HepG2 (cell line): ENCODE data around the gene NEURL1B. TPM values are rescaled to one million over a fixed set of nuclear protein-coding genes. Genes with fewer than 3 reads are reported as not detected.
A peak's percentile ranks its signal among the peaks of the same experiment; 100 is the strongest.

Experiments used
- CEBPG ChIP-seq: IDR thresholded peaks from 2 replicates; pipeline ENCODE4 v1.6.1; 2016
- FLYWCH1 ChIP-seq: sonication (generic); formaldehyde crosslinking; IDR thresholded peaks from 2 replicates; pipeline ENCODE4 v1.8.1; 2023; ENCODE audit warnings: mild to moderate bottlenecking, missing genetic modification reagents
- JUN ChIP-seq: sonication (generic); formaldehyde crosslinking; IDR thresholded peaks from 2 replicates; pipeline ENCODE4 v1.4.0; 2020; ENCODE audit warnings: mild to moderate bottlenecking, missing genetic modification reagents
- JUND ChIP-seq: sonication (generic); formaldehyde crosslinking; IDR thresholded peaks from 2 replicates; pipeline ENCODE4 v1.8.0; 2022; ENCODE audit warnings: mild to moderate bottlenecking, missing genetic modification reagents
- KLF11 ChIP-seq: IDR thresholded peaks from 2 replicates; pipeline ENCODE4 v1.6.1; 2016; ENCODE audit warnings: missing compliant biosample characterization
- KLF12 ChIP-seq: sonication (generic); formaldehyde crosslinking; IDR thresholded peaks from 2 replicates; pipeline ENCODE4 v1.4.0; 2020; ENCODE audit warnings: missing genetic modification reagents, borderline replicate concordance
- MYC ChIP-seq: sonication (generic); formaldehyde crosslinking; IDR thresholded peaks from 2 replicates; pipeline ENCODE4 v1.9.0; 2021; ENCODE audit warnings: missing genetic modification reagents, borderline replicate concordance
- NBN ChIP-seq: fragments of 450-650 bp; conservative IDR thresholded peaks from 2 replicates; pipeline ENCODE4 v1.6.1; 2017
- NR0B2 ChIP-seq: sonication (generic); formaldehyde crosslinking; IDR thresholded peaks from 2 replicates; pipeline ENCODE4 v1.4.0; 2020; ENCODE audit warnings: mild to moderate bottlenecking, missing genetic modification reagents
- PAX8 ChIP-seq: sonication (generic); formaldehyde crosslinking; IDR thresholded peaks from 2 replicates; pipeline ENCODE4 v1.8.0; 2022; ENCODE audit warnings: mild to moderate bottlenecking, missing genetic modification reagents, borderline replicate concordance
- SKIL ChIP-seq: sonication (generic); formaldehyde crosslinking; IDR thresholded peaks from 2 replicates; pipeline ENCODE4 v1.8.0; 2022; ENCODE audit warnings: missing genetic modification reagents, mild to moderate bottlenecking, moderate library complexity, borderline replicate concordance
- SMAD9 ChIP-seq: sonication (generic); formaldehyde crosslinking; IDR thresholded peaks from 2 replicates; pipeline ENCODE4 v1.5.1; 2020; ENCODE audit warnings: mild to moderate bottlenecking, missing genetic modification reagents
- ZC3H4 ChIP-seq: sonication (generic); formaldehyde crosslinking; IDR thresholded peaks from 2 replicates; pipeline ENCODE4 v1.4.0; 2020; ENCODE audit warnings: missing genetic modification reagents, borderline replicate concordance
- ZFP90 ChIP-seq: sonication (generic); formaldehyde crosslinking; IDR thresholded peaks from 2 replicates; pipeline ENCODE4 v1.8.0; 2022; ENCODE audit warnings: missing genetic modification reagents, mild to moderate bottlenecking, inconsistent platforms, borderline replicate concordance
- ZFX ChIP-seq: sonication (generic); formaldehyde crosslinking; IDR thresholded peaks from 2 replicates; pipeline ENCODE4 v1.4.0; 2020; ENCODE audit warnings: mild to moderate bottlenecking, low read depth, missing genetic modification reagents, moderate library complexity
- ZNF275 ChIP-seq: sonication (generic); formaldehyde crosslinking; IDR thresholded peaks from 2 replicates; pipeline ENCODE4 v1.8.0; 2022; ENCODE audit warnings: missing genetic modification reagents, mild to moderate bottlenecking, inconsistent platforms, borderline replicate concordance
- ZNF282 ChIP-seq: fragments of 450-650 bp; IDR thresholded peaks from 2 replicates; pipeline ENCODE4 v1.6.1; 2018; ENCODE audit not compliant: partially characterized antibody
- ZNF501 ChIP-seq: sonication (generic); formaldehyde crosslinking; IDR thresholded peaks from 2 replicates; pipeline ENCODE4 v1.5.1; 2020; ENCODE audit warnings: mild to moderate bottlenecking, moderate library complexity, missing genetic modification reagents
- ZNF543 ChIP-seq: sonication (generic); formaldehyde crosslinking; IDR thresholded peaks from 2 replicates; pipeline ENCODE4 v1.4.0; 2020; ENCODE audit warnings: mild to moderate bottlenecking, missing genetic modification reagents
- ZNF549 ChIP-seq: sonication (generic); formaldehyde crosslinking; IDR thresholded peaks from 2 replicates; pipeline ENCODE4 v1.5.0; 2020; ENCODE audit warnings: missing genetic modification reagents
- ZNF772 ChIP-seq: sonication (generic); formaldehyde crosslinking; IDR thresholded peaks from 2 replicates; pipeline ENCODE4 v1.5.0; 2020; ENCODE audit warnings: mild to moderate bottlenecking, missing genetic modification reagents
- polyA plus RNA-seq, 8 experiments: library from polyadenylated mRNA; depleted of rRNA in 3 of 8; stranded (reverse) in 7 of 8; unstranded in 1 of 8; fragments of >200 nt; fragmentation: Illumina TruSeq in 4 of 8; extraction: Trizol in 4 of 8; gene quantifications; 2 replicates each; pipeline versions ENCODE4 v1.2.1 to v1.2.3, GENCODE V29; 2011 to 2016; ENCODE audit warnings: low read depth in 4 of 8, missing spikeins in 1 of 8, mixed read lengths in 1 of 8; ENCODE audit not compliant: insufficient read depth in 1 of 8
- total RNA-seq, 5 experiments: library from RNA; depleted of rRNA; stranded (reverse); fragments of >200 nt; fragmentation: Illumina TruSeq; extraction: Trizol; gene quantifications; 2 replicates each; pipeline ENCODE4 v1.2.3, GENCODE V29; 2016; ENCODE audit warnings: low read depth in 1 of 5
- TF ChIP-seq, protein P1 (sequence below): sonication (generic); formaldehyde crosslinking; conservative IDR thresholded peaks from 2 replicates; pipeline ENCODE4 v1.8.0; 2022; ENCODE audit warnings: missing genetic modification reagents
- TF ChIP-seq, protein P2 (sequence below): IDR thresholded peaks from 2 replicates; pipeline ENCODE4 v1.6.1; 2016; ENCODE audit warnings: missing compliant biosample characterization, missing genetic modification reagents, borderline replicate concordance

Gene NEURL1B
- total and polyA plus RNA-seq, 2 of the 13 experiments (the other 11 are each of a cell fraction or from before 2014, with no cell fraction given), result 0.09 to 0.13 TPM

DNA sequence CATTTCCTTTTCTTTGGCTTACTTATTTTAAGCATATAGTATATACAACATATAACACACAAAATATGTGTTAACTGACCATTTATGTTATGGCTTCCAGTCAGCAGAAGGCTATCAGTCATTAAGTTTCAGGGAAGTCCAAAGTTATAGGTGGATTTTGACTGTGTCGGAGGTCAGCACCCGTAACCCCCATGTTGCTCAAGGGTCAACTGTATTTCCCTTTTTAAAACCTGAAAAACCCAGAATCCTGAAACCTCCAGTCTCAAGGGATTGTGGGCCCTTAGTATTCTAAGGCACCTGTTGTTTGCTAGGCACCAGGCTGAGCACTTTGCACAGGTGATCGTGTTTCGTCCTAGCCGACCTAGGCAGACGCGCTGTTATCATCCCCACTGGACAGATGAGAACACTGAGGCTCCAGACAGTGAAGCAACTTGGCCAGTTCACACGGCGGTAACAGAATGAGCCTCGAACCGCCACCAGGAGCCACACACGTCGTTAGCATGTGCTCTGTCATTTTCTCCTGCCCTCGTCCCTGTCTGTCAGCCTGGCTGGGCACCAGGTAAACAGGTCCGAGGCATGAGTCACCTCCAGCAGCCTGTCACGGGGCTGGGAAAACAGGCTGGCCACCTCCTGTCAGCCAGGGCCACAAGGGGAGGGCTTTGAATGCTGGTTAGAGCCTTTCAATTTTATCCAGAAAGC lies 90.1 kb downstream of the NEURL1B start (continued):
- TF ChIP-seq ZFP90 (CRISPR knock-in tag), result no peak; the same call in 1 of the 2 replicates
- TF ChIP-seq FLYWCH1 (CRISPR knock-in tag), result 0 out of 2 replicates have a peak, but pooled peaks have one; percentile 64
- TF ChIP-seq, protein P1, sequence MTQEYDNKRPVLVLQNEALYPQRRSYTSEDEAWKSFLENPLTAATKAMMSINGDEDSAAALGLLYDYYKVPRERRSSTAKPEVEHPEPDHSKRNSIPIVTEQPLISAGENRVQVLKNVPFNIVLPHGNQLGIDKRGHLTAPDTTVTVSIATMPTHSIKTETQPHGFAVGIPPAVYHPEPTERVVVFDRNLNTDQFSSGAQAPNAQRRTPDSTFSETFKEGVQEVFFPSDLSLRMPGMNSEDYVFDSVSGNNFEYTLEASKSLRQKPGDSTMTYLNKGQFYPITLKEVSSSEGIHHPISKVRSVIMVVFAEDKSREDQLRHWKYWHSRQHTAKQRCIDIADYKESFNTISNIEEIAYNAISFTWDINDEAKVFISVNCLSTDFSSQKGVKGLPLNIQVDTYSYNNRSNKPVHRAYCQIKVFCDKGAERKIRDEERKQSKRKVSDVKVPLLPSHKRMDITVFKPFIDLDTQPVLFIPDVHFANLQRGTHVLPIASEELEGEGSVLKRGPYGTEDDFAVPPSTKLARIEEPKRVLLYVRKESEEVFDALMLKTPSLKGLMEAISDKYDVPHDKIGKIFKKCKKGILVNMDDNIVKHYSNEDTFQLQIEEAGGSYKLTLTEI (CRISPR knock-in tag), result no peak
- peak; percentile 89 for TF ChIP-seq JUND (CRISPR knock-in tag)
- no peak for TF ChIP-seq ZNF549 (CRISPR knock-in tag)
- TF ChIP-seq MYC (CRISPR knock-in tag), result peak; percentile 67
- 0 out of 2 replicates have a peak, but pooled peaks have one; percentile 35 for TF ChIP-seq ZNF543 (CRISPR knock-in tag)
- peak; percentile 78 for TF ChIP-seq ZNF501 (CRISPR knock-in tag)
- TF ChIP-seq ZNF282, result no peak
- peak; percentile 97; the same call in 1 of the 2 replicates for TF ChIP-seq SMAD9 (CRISPR knock-in tag)
- TF ChIP-seq ZNF275 (CRISPR knock-in tag), result 0 out of 2 replicates have a peak, but pooled peaks have one; percentile 45
- TF ChIP-seq PAX8 (CRISPR knock-in tag), result no peak
- TF ChIP-seq, protein P2, sequence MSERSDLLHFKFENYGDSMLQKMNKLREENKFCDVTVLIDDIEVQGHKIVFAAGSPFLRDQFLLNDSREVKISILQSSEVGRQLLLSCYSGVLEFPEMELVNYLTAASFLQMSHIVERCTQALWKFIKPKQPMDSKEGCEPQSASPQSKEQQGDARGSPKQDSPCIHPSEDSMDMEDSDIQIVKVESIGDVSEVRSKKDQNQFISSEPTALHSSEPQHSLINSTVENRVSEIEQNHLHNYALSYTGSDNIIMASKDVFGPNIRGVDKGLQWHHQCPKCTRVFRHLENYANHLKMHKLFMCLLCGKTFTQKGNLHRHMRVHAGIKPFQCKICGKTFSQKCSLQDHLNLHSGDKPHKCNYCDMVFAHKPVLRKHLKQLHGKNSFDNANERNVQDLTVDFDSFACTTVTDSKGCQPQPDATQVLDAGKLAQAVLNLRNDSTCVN (CRISPR knock-in tag), result peak; percentile 96
- peak; percentile 30; the same call in 1 of the 2 replicates for TF ChIP-seq CEBPG
- peak; percentile 87; the same call in 1 of the 2 replicates for TF ChIP-seq JUN (CRISPR knock-in tag)
- TF ChIP-seq ZFX (CRISPR knock-in tag), result peak; percentile 50; the same call in 1 of the 2 replicates
- peak; percentile 84; the same call in 1 of the 2 replicates for TF ChIP-seq KLF11 (CRISPR knock-in tag)
- no peak for TF ChIP-seq KLF12 (CRISPR knock-in tag)
- TF ChIP-seq NR0B2 (CRISPR knock-in tag), result 0 out of 2 replicates have a peak, but pooled peaks have one; percentile 30
- TF ChIP-seq NBN, result no peak
- TF ChIP-seq ZC3H4 (CRISPR knock-in tag), result peak; percentile 68; the same call in 1 of the 2 replicates
- TF ChIP-seq SKIL (CRISPR knock-in tag), result peak; percentile 71; the same call in 1 of the 2 replicates
- TF ChIP-seq ZNF772, result no peak
